ENCODE results near the gene DLK1. TPM values are rescaled to one million over a fixed set of nuclear protein-coding genes. Genes with fewer than 3 reads are reported as not detected.

Gene DLK1
- not detected in 2 replicates for total RNA-seq

GRCh38 chr14:100726550-100727085 is at the start of gene DLK1:
Gene DLK1 (plus strand): TSS chr14:100726892. CDS start chr14:100727069, 177 bp downstream.

Other genes with a start within 250 kb of the DLK1 start
- 0.44 TPM in 1 of 2 replicates, not detected in the other for gene BEGAIN, start 139.5 kb upstream of the DLK1 start, total RNA-seq
- gene MEG3, start 99.2 kb downstream of the DLK1 start, total RNA-seq = 3.1 and 10.6 TPM in 2 replicates
- gene RTL1, start 176.8 kb downstream of the DLK1 start, total RNA-seq = not detected in 2 replicates